Natural killer cell (primary cell): ENCODE measurements around the gene RPP14. TPM values are rescaled to one million over a fixed set of nuclear protein-coding genes. Genes with fewer than 3 reads are reported as not detected.

ENCODE experiments used
- ATAC-seq, 3 donors: fragments of 150-1000 bp in 2 of 3; fragments of 200-7000 bp in 1 of 3; cut with Tn5 transposase; 1 replicate in 1 of 3; 2 replicates in 2 of 3; pipeline ENCODE4 v1.10.0; 2021; ENCODE audit warnings: mild to moderate bottlenecking in 2 of 3, moderate library complexity in 2 of 3
- DNase-seq, 2 donors: peaks; one replicate each; pipeline versions ENCODE4 v3.0.0 to v3.0.0-alpha.2; 2013 to 2021; ENCODE audit warnings: mixed read lengths in 1 of 2
- H3K27ac ChIP-seq: one replicate; pipeline ENCODE4 v1.5.1; 2013; ENCODE audit warnings: mild to moderate bottlenecking, low read length
- H3K27me3 ChIP-seq: one replicate; pipeline ENCODE4 v1.6.1; 2013; ENCODE audit warnings: low read length; ENCODE audit not compliant: control insufficient read depth, insufficient read depth
- H3K36me3 ChIP-seq: one replicate; pipeline ENCODE4 v1.6.1; 2013; ENCODE audit warnings: low read length; ENCODE audit not compliant: control insufficient read depth, insufficient read depth
- H3K4me1 ChIP-seq: one replicate; pipeline ENCODE4 v1.6.1; 2013; ENCODE audit warnings: low read length; ENCODE audit not compliant: control insufficient read depth, insufficient read depth
- H3K4me3 ChIP-seq: one replicate; pipeline ENCODE4 v1.5.1; 2013; ENCODE audit warnings: low read length
- H3K9me3 ChIP-seq: one replicate; pipeline ENCODE4 v1.6.1; 2013; ENCODE audit warnings: low read length; ENCODE audit not compliant: control insufficient read depth, insufficient read depth
- H3K27ac Mint-ChIP-seq, 2 donors: one replicate each; pipeline ENCODE4 v1.8.0; 2022; ENCODE audit warnings: mild to moderate bottlenecking in 2 of 2, mixed read lengths in 2 of 2, moderate library complexity in 1 of 2
- H3K27me3 Mint-ChIP-seq, 2 donors: one replicate each; pipeline ENCODE4 v1.8.0; 2022; ENCODE audit warnings: low read depth in 2 of 2, mixed read lengths in 2 of 2
- H3K36me3 Mint-ChIP-seq: one replicate; pipeline ENCODE4 v1.8.0; 2022; ENCODE audit warnings: mixed read lengths
- H3K4me1 Mint-ChIP-seq, 2 donors: one replicate each; pipeline ENCODE4 v1.8.0; 2022; ENCODE audit warnings: mixed read lengths in 2 of 2
- H3K4me3 Mint-ChIP-seq: one replicate; pipeline ENCODE4 v1.8.0; 2022; ENCODE audit warnings: mild to moderate bottlenecking, moderate library complexity, mixed read lengths
- H3K9me3 Mint-ChIP-seq, 2 donors: one replicate each; pipeline ENCODE4 v1.8.0; 2022; ENCODE audit warnings: mixed read lengths in 2 of 2
- WGBS: methylation state at CpG from one replicate; pipeline ENCODE4 v1.1.7; 2013; ENCODE audit warnings: missing lambda C conversion rate; ENCODE audit not compliant: insufficient coverage; 5-methylcytosine and 5-hydroxymethylcytosine counted together
- intact Hi-C: fragments of 100-400 bp; cut with micrococcal nuclease; formaldehyde crosslinking; loops from one replicate; pipeline ENCODE4 v1.14.2; 2022
- total RNA-seq, 4 donors: library from RNA; stranded (reverse); fragments of 120-200 nt in 1 of 4; gene quantifications; one replicate each; pipeline versions ENCODE4 v1.2.3 to v1.2.4, GENCODE V29; 2013 to 2022
- TF ChIP-seq, protein P1 (sequence below): fragments of 200-600 bp; IDR thresholded peaks from one replicate; pipeline ENCODE4 v1.8.0; 2022; ENCODE audit warnings: antibody characterized with exemption

The RPP14 gene
- total RNA-seq, 3 donors from 2014 or later (not counting 1 experiment from before 2014, with no cell fraction given): 13.1 to 18.8 (median 17.0) TPM

DNA sequence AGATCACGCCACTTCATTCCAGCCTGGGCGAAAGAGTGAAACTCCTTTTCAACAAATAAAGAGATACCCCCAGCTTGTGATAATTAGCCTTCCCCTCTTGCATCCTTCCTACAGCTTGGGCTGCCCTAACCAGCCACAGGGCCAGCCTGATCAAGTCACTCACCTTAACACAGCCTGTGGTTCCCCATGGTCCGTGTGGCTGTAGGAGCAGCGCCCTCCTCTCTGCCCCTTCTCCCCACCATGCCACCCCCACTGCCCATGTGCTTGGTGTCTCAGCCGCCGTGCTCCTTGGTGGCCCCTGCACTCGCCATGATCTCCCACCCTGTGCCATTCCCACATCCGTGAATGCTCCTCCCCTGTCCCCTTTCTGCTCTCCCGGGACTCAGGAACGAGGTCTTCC lies 13.2 kb upstream of the RPP14 start:
- Mint-ChIP-seq H3K36me3 (no peaks in the 10 kb centered on the region), H3K27me3 (no peaks in the 10 kb centered on the region), H3K27ac (no peak overlapping the region), H3K4me3 (no peak overlapping the region), H3K4me1 (no peaks in the 10 kb centered on the region), H3K9me3 (peaks cover 2 to 5% of the 10 kb centered on the region in 2 donors)
- Histone ChIP-seq H3K9me3 (no peaks in the 10 kb centered on the region), H3K4me3 (no peak overlapping the region), H3K36me3 (no peaks in the 10 kb centered on the region), H3K4me1 (no peaks in the 10 kb centered on the region), H3K27ac (no peak overlapping the region), H3K27me3 (no peaks in the 10 kb centered on the region)
- TF ChIP-seq, protein P1, sequence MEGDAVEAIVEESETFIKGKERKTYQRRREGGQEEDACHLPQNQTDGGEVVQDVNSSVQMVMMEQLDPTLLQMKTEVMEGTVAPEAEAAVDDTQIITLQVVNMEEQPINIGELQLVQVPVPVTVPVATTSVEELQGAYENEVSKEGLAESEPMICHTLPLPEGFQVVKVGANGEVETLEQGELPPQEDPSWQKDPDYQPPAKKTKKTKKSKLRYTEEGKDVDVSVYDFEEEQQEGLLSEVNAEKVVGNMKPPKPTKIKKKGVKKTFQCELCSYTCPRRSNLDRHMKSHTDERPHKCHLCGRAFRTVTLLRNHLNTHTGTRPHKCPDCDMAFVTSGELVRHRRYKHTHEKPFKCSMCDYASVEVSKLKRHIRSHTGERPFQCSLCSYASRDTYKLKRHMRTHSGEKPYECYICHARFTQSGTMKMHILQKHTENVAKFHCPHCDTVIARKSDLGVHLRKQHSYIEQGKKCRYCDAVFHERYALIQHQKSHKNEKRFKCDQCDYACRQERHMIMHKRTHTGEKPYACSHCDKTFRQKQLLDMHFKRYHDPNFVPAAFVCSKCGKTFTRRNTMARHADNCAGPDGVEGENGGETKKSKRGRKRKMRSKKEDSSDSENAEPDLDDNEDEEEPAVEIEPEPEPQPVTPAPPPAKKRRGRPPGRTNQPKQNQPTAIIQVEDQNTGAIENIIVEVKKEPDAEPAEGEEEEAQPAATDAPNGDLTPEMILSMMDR: no peak
- WGBS: 95% methylated on average over 10 of the region's 10 CpGs
- ATAC-seq (no peak), DNase-seq (no peak)
- intact Hi-C loops: no loop called here

DNA sequence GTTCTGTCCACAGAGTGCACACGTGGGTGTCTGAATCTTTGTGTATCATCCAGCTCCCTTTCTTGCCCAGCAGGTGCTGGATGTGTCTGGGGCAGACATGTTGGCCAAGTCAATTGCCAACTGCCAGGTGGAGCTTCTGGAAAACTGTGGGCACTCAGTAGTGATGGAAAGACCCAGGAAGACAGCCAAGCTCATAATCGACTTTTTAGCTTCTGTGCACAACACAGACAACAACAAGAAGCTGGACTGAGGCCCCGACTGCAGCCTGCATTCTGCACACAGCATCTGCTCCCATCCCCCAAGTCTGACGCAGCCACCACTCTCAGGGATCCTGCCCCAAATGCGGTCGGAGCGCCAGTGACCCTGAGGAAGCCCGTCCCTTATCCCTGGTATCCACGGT lies 12.5 kb upstream of the RPP14 start:
- 89% methylated on average over 9 of the region's 9 CpGs for WGBS
- Histone ChIP-seq H3K9me3 (no peaks in the 10 kb centered on the region), H3K27me3 (no peaks in the 10 kb centered on the region), H3K4me3 (no peak overlapping the region), H3K36me3 (no peaks in the 10 kb centered on the region), H3K4me1 (no peaks in the 10 kb centered on the region), H3K27ac (no peak overlapping the region)
- intact Hi-C loops: no loop called here
- no peaks in the 10 kb centered on the region for H3K36me3 Mint-ChIP-seq
- peaks cover 2 to 5% of the 10 kb centered on the region in 2 donors for H3K9me3 Mint-ChIP-seq
- H3K27ac Mint-ChIP-seq: no peak overlapping the region
- ATAC-seq: no peak
- TF ChIP-seq, protein P1: no peak
- no peaks in the 10 kb centered on the region for H3K4me1 Mint-ChIP-seq
- DNase-seq: no peak
- H3K27me3 Mint-ChIP-seq: peaks cover 0 to 3% of the 10 kb centered on the region in 2 donors
- H3K4me3 Mint-ChIP-seq: no peak overlapping the region

DNA sequence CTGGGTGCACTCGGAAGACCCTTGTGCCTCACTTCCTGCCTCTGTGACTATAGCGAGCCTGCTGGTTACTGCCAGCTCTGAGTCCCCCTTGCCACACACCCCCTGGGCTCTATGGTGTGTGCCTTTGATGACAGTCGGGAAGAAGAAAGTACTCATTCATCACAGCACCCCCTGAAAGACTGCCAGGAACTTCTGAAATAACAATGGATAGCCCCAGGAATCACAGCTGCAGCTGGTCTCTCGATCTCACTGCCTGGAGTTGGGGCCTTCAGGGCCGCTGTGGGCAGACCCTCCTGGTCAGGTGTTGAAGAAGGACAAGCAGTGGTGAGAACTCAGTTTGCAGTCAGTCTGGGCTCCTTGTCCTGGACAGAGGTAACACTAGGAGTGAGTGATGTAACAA lies 9.8 kb upstream of the RPP14 start:
- peaks cover 2 to 6% of the 10 kb centered on the region in 2 donors for H3K9me3 Mint-ChIP-seq
- H3K36me3 Mint-ChIP-seq: no peaks in the 10 kb centered on the region
- H3K27ac Mint-ChIP-seq: no peak overlapping the region
- Histone ChIP-seq H3K27me3 (no peaks in the 10 kb centered on the region), H3K36me3 (no peaks in the 10 kb centered on the region), H3K4me1 (no peaks in the 10 kb centered on the region), H3K9me3 (peaks cover 3% of the 10 kb centered on the region), H3K4me3 (no peak overlapping the region), H3K27ac (no peak overlapping the region)
- H3K4me1 Mint-ChIP-seq: no peaks in the 10 kb centered on the region
- no peak for ATAC-seq
- H3K27me3 Mint-ChIP-seq: peaks cover 3 to 12% of the 10 kb centered on the region in 2 donors
- DNase-seq: no peak
- intact Hi-C loops: no loop called here
- H3K4me3 Mint-ChIP-seq: no peak overlapping the region
- TF ChIP-seq, protein P1: no peak
- 84% methylated on average over 5 of the region's 5 CpGs for WGBS

DNA sequence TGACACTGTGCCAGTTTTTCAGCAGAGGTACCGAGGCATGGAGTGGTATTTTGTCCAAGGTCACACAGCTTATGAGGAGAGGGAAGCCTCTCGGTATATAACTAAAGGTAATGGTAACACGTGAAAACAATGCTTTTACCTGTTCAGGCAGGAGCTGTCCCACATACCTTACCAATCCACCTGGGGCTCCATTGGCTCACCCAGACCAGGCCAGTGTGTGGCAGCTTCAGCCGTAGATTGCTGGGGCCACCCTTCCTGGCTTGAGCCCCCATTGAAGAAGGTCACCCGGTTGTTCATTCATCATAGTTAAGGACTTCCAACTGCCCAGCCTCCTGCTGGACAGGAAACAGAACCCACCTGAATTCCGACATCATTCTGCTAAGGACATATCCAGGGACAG lies 9.2 kb upstream of the RPP14 start:
- Mint-ChIP-seq H3K27me3 (peaks cover 9 to 14% of the 10 kb centered on the region in 2 donors), H3K9me3 (peaks cover 2 to 7% of the 10 kb centered on the region in 2 donors), H3K4me1 (no peaks in the 10 kb centered on the region), H3K27ac (no peak overlapping the region), H3K4me3 (no peak overlapping the region), H3K36me3 (no peaks in the 10 kb centered on the region)
- TF ChIP-seq, protein P1: no peak
- ATAC-seq (no peak), DNase-seq (no peak)
- Histone ChIP-seq H3K9me3 (peaks cover 9% of the 10 kb centered on the region), H3K27me3 (no peaks in the 10 kb centered on the region), H3K36me3 (no peaks in the 10 kb centered on the region), H3K4me3 (no peak overlapping the region), H3K27ac (no peak overlapping the region), H3K4me1 (no peaks in the 10 kb centered on the region)
- 96% methylated on average over 6 of the region's 6 CpGs for WGBS
- intact Hi-C loops: no loop called here
